GM12872 (cell line): ENCODE data around the gene HSPA1B.

Experiments
- CTCF ChIP-seq: IDR thresholded peaks from 3 replicates; pipeline ENCODE4 v1.5.1; 2011; ENCODE audit warnings: low read depth, mild to moderate bottlenecking, low read length, moderate library complexity; ENCODE audit not compliant: insufficient read depth

The HSPA1B gene

GRCh38 chr6:31836474-31837368 is 9.2 kb downstream of the HSPA1B start:
- peak; percentile 9; the same call in 1 of the 3 replicates for TF ChIP-seq CTCF

GRCh38 chr6:31837369-31838113 is 10.0 kb downstream of the HSPA1B start:
- TF ChIP-seq CTCF, result no peak

- TF ChIP-seq CTCF, result no peak
These were observed 11.4 kb downstream of the HSPA1B start for GRCh38 chr6:31838968-31839367.

GRCh38 chr6:31842053-31842452 is 14.5 kb downstream of the HSPA1B start:
- TF ChIP-seq CTCF, result no peak

- no peak for TF ChIP-seq CTCF
These were observed 17.0 kb downstream of the HSPA1B start for GRCh38 chr6:31844507-31844906.

GRCh38 chr6:31847276-31847978 is 19.9 kb downstream of the HSPA1B start:
- no peak for TF ChIP-seq CTCF
